Mucosa of stomach (tissue), 1 donor: ENCODE data around the gene PRKRIP1.
"Not testable (repeated sequence)": the region's sequence is repeated elsewhere in the genome, so short reads cannot be mapped to it uniquely, and the experiment has no call there.

Source experiments
- H3K27me3 ChIP-seq: one replicate; pipeline ENCODE4 v1.7.0; 2013; ENCODE audit warnings: mild to moderate bottlenecking, low read length; ENCODE audit not compliant: control insufficient read depth, insufficient read depth
- H3K36me3 ChIP-seq: one replicate; pipeline ENCODE4 v1.7.0; 2013; ENCODE audit warnings: low read length; ENCODE audit not compliant: control insufficient read depth, insufficient read depth
- H3K4me1 ChIP-seq: one replicate; pipeline ENCODE4 v1.7.0; 2013; ENCODE audit warnings: mild to moderate bottlenecking, low read length; ENCODE audit not compliant: control insufficient read depth, insufficient read depth
- H3K4me3 ChIP-seq: one replicate; pipeline ENCODE4 v1.7.0; 2013; ENCODE audit warnings: low read length
- H3K9ac ChIP-seq: one replicate; pipeline ENCODE4 v1.7.0; 2013; ENCODE audit warnings: mild to moderate bottlenecking, low read length, moderate library complexity
- H3K9me3 ChIP-seq: one replicate; pipeline ENCODE4 v1.7.0; 2013; ENCODE audit warnings: mild to moderate bottlenecking, low read length, moderate library complexity; ENCODE audit not compliant: control insufficient read depth
- donor health status: Pancreatic carcinoma.

Gene PRKRIP1

GRCh38 chr7:102454468-102454867 is 58.3 kb downstream of the PRKRIP1 start:
- H3K9me3 ChIP-seq, result no peaks in the 10 kb centered on the region
- no peak overlapping the region for H3K4me3 ChIP-seq
- no peaks in the 10 kb centered on the region for H3K27me3 ChIP-seq
- no peaks in the 10 kb centered on the region for H3K4me1 ChIP-seq
- H3K36me3 ChIP-seq, result no peaks in the 10 kb centered on the region
- H3K9ac ChIP-seq, result no peak overlapping the region

GRCh38 chr7:102454932-102455331 is 58.8 kb downstream of the PRKRIP1 start:
- H3K9ac ChIP-seq, H3K27me3 ChIP-seq, H3K4me3 ChIP-seq, H3K9me3 ChIP-seq, H3K36me3 ChIP-seq, H3K4me1 ChIP-seq: not testable (repeated sequence)

- Histone ChIP-seq H3K9ac (no peak overlapping the region), H3K4me1 (no peaks in the 10 kb centered on the region), H3K36me3 (no peaks in the 10 kb centered on the region), H3K4me3 (no peak overlapping the region), H3K9me3 (no peaks in the 10 kb centered on the region), H3K27me3 (no peaks in the 10 kb centered on the region)
Measured at GRCh38 chr7:102455596-102455995, 59.4 kb downstream of the PRKRIP1 start.

- Histone ChIP-seq H3K4me3 (no peak overlapping the region), H3K9me3 (no peaks in the 10 kb centered on the region), H3K36me3 (no peaks in the 10 kb centered on the region), H3K9ac (no peak overlapping the region), H3K27me3 (no peaks in the 10 kb centered on the region), H3K4me1 (no peaks in the 10 kb centered on the region)
Measured at GRCh38 chr7:102456327-102456726, 60.2 kb downstream of the PRKRIP1 start.

GRCh38 chr7:102457352-102457924 is 61.3 kb downstream of the PRKRIP1 start:
- H3K27me3 ChIP-seq, result no peaks in the 10 kb centered on the region
- H3K9me3 ChIP-seq, result no peaks in the 10 kb centered on the region
- no peak overlapping the region for H3K4me3 ChIP-seq
- no peaks in the 10 kb centered on the region for H3K4me1 ChIP-seq
- H3K9ac ChIP-seq, result no peak overlapping the region
- no peaks in the 10 kb centered on the region for H3K36me3 ChIP-seq

- no peak overlapping the region for H3K9ac ChIP-seq
- no peaks in the 10 kb centered on the region for H3K36me3 ChIP-seq
- no peaks in the 10 kb centered on the region for H3K9me3 ChIP-seq
- no peaks in the 10 kb centered on the region for H3K27me3 ChIP-seq
- H3K4me1 ChIP-seq, result peaks cover 6% of the 10 kb centered on the region
- no peak overlapping the region for H3K4me3 ChIP-seq
Measured at GRCh38 chr7:102459221-102459844, 63.2 kb downstream of the PRKRIP1 start.

GRCh38 chr7:102460467-102460866 is 64.3 kb downstream of the PRKRIP1 start:
- H3K4me1 ChIP-seq, result peaks cover 6% of the 10 kb centered on the region
- no peak overlapping the region for H3K9ac ChIP-seq
- H3K36me3 ChIP-seq, result no peaks in the 10 kb centered on the region
- no peak overlapping the region for H3K4me3 ChIP-seq
- H3K27me3 ChIP-seq, result no peaks in the 10 kb centered on the region
- no peaks in the 10 kb centered on the region for H3K9me3 ChIP-seq

- Histone ChIP-seq H3K4me1 (peaks cover 13% of the 10 kb centered on the region), H3K9me3 (no peaks in the 10 kb centered on the region), H3K36me3 (no peaks in the 10 kb centered on the region), H3K27me3 (no peaks in the 10 kb centered on the region), H3K9ac (peak overlapping the region; percentile 96), H3K4me3 (peak overlapping the region; percentile 94)
Measured at GRCh38 chr7:102463841-102464576, 67.8 kb downstream of the PRKRIP1 start.

GRCh38 chr7:102464577-102465280 is 68.6 kb downstream of the PRKRIP1 start, which contains the start of the genes ALKBH4 and LRWD1:
ALKBH4 (minus strand) TSS chr7:102464863; CDS start chr7:102464836, 27 bp downstream.
LRWD1 (plus strand) TSS chr7:102464984; CDS start chr7:102465081, 97 bp downstream.
- Histone ChIP-seq H3K4me1 (peaks cover 14% of the 10 kb centered on the region), H3K36me3 (no peaks in the 10 kb centered on the region), H3K27me3 (no peaks in the 10 kb centered on the region), H3K9ac (peak within 1 kb of the TSS; percentile 96), H3K9me3 (no peaks in the 10 kb centered on the region), H3K4me3 (peak within 1 kb of the TSS; percentile 94)

- H3K9me3 ChIP-seq, result no peaks in the 10 kb centered on the region
- no peak overlapping the region for H3K4me3 ChIP-seq
- H3K27me3 ChIP-seq, result no peaks in the 10 kb centered on the region
- peaks cover 22% of the 10 kb centered on the region for H3K4me1 ChIP-seq
- H3K36me3 ChIP-seq, result no peaks in the 10 kb centered on the region
- no peak overlapping the region for H3K9ac ChIP-seq
Measured at GRCh38 chr7:102466097-102466496, 69.9 kb downstream of the PRKRIP1 start.

GRCh38 chr7:102467581-102468477 is 71.7 kb downstream of the PRKRIP1 start:
- Histone ChIP-seq H3K27me3 (no peaks in the 10 kb centered on the region), H3K36me3 (no peaks in the 10 kb centered on the region), H3K4me3 (no peak overlapping the region), H3K9me3 (no peaks in the 10 kb centered on the region), H3K9ac (no peak overlapping the region), H3K4me1 (peaks cover 22% of the 10 kb centered on the region)
